SK-N-SH (cell line): ENCODE data around the gene PCGF3. TPM values are rescaled to one million over a fixed set of nuclear protein-coding genes. Genes with fewer than 3 reads are reported as not detected.

Source experiments
- CTCF ChIA-PET: fragments of 300-600, 350-600 bp; formaldehyde crosslinking; extraction: SDS; loops from one replicate; lab custom pipeline; 2021; lab: Yijun Ruan, JAX
- POLR2A ChIA-PET: fragments of 350-600 bp; sonication (Branson Sonifier 250); formaldehyde crosslinking; extraction: SDS; loops from one replicate; lab custom pipeline; 2020; ENCODE audit warnings: antibody characterized with exemption, inconsistent platforms; lab: Yijun Ruan, JAX
- DNase-seq: peaks from one replicate; pipeline ENCODE4 v3.0.0; 2012
- H2AFZ ChIP-seq: fragments of 200-600 bp; sonication (generic); 2 replicates; pipeline ENCODE4 v1.8.1; 2016; ENCODE audit warnings: antibody characterized with exemption, mild to moderate bottlenecking, low read depth
- H3F3A ChIP-seq: fragments of 200-600 bp; sonication (generic); replicated peaks from 2 replicates; pipeline ENCODE3; 2016; ENCODE audit warnings: antibody characterized with exemption, mild to moderate bottlenecking; ENCODE audit not compliant: insufficient read depth
- H3K27ac ChIP-seq, 2 experiments: fragments of 200-500 bp in 1 of 2; fragments of 200-600 bp in 1 of 2; sonication (Bioruptor generic) in 1 of 2; sonication (generic), shearing (Covaris generic) in 1 of 2; 2 replicates each; pipeline versions ENCODE4 v1.5.1 to v1.6.1; 2014 to 2016; ENCODE audit warnings: low read depth in 2 of 2, inconsistent platforms in 1 of 2, low read length in 1 of 2, mild to moderate bottlenecking in 1 of 2, mixed read lengths in 1 of 2
- H3K27me3 ChIP-seq: fragments of 200-600 bp; sonication (generic), shearing (Covaris generic); 2 replicates; pipeline ENCODE4 v1.6.1; 2016; ENCODE audit warnings: mixed run types; ENCODE audit not compliant: insufficient read depth
- H3K36me3 ChIP-seq, 2 experiments: fragments of 200-500 bp in 1 of 2; fragments of 200-600 bp in 1 of 2; sonication (Bioruptor generic) in 1 of 2; sonication (generic) in 1 of 2; replicated peaks in 1 of 2; 2 replicates each; pipeline versions ENCODE3 to v1.5.1; 2014 to 2016; ENCODE audit warnings: low read length in 1 of 2, mild to moderate bottlenecking in 1 of 2; ENCODE audit not compliant: insufficient read depth in 2 of 2, control insufficient read depth in 1 of 2
- H3K4me1 ChIP-seq, 2 experiments: fragments of 200-500 bp in 1 of 2; fragments of 200-600 bp in 1 of 2; sonication (Bioruptor generic) in 1 of 2; sonication (generic), shearing (Covaris generic) in 1 of 2; 2 replicates each; pipeline versions ENCODE4 v1.5.1 to v1.6.1; 2014 to 2016; ENCODE audit warnings: low read depth in 1 of 2, low read length in 1 of 2, mixed run types in 1 of 2; ENCODE audit not compliant: insufficient read depth in 2 of 2, control insufficient read depth in 1 of 2
- H3K4me2 ChIP-seq: fragments of 200-600 bp; sonication (generic), shearing (Covaris generic); 2 replicates; pipeline ENCODE4 v1.6.1; 2017; ENCODE audit warnings: mixed run types
- H3K4me3 ChIP-seq, 2 experiments: fragments of 200-500 bp in 1 of 2; fragments of 200-600 bp in 1 of 2; sonication (Bioruptor generic) in 1 of 2; sonication (generic), shearing (Covaris generic) in 1 of 2; 2 replicates each; pipeline versions ENCODE4 v1.5.1 to v1.8.1; 2014 to 2016; ENCODE audit warnings: low read depth in 2 of 2, inconsistent platforms in 1 of 2, low read length in 1 of 2, mild to moderate bottlenecking in 1 of 2, mixed read lengths in 1 of 2, moderate library complexity in 1 of 2
- H3K79me2 ChIP-seq: fragments of 200-600 bp; sonication (generic); 2 replicates; pipeline ENCODE4 v1.8.1; 2017; ENCODE audit warnings: mild to moderate bottlenecking; ENCODE audit not compliant: insufficient read depth
- H3K9ac ChIP-seq: fragments of 200-600 bp; sonication (generic); 2 replicates; pipeline ENCODE4 v1.6.1; 2017; ENCODE audit warnings: mixed run types
- H3K9me2 ChIP-seq: fragments of 200-600 bp; sonication (generic); 2 replicates; pipeline ENCODE4 v1.6.1; 2017; ENCODE audit warnings: mixed run types
- H3K9me3 ChIP-seq: fragments of 200-600 bp; sonication (generic); 2 replicates; pipeline ENCODE4 v1.6.1; 2017; ENCODE audit warnings: mixed run types, mild to moderate bottlenecking, moderate library complexity
- H4K20me1 ChIP-seq: fragments of 200-600 bp; sonication (generic); 2 replicates; pipeline ENCODE4 v1.6.1; 2017; ENCODE audit warnings: mild to moderate bottlenecking, mixed run types; ENCODE audit not compliant: insufficient read depth
- FOSL2 ChIP-seq: IDR thresholded peaks from 2 replicates; pipeline ENCODE4 v1.4.0; 2012; ENCODE audit warnings: low read depth, mild to moderate bottlenecking, moderate library complexity, borderline replicate concordance
- JUND ChIP-seq: IDR thresholded peaks from 2 replicates; pipeline ENCODE4 v1.4.0; 2012
- MAX ChIP-seq: IDR thresholded peaks from 2 replicates; pipeline ENCODE4 v1.4.0; 2012; ENCODE audit warnings: low read depth
- PBX3 ChIP-seq: IDR thresholded peaks from 2 replicates; pipeline ENCODE4; 2012
- POLR2AphosphoS5 ChIP-seq: IDR thresholded peaks from 2 replicates; pipeline ENCODE4 v1.6.1; 2012; ENCODE audit warnings: low read depth, low read length
- RFX5 ChIP-seq: IDR thresholded peaks from 2 replicates; pipeline ENCODE4 v1.6.1; 2012; ENCODE audit warnings: mild to moderate bottlenecking, improper control_type of control experiment, low read length
- SMC3 ChIP-seq: IDR thresholded peaks from 2 replicates; pipeline ENCODE4 v1.6.1; 2012; ENCODE audit warnings: low read depth, low read length, improper control_type of control experiment
- TAF1 ChIP-seq: IDR thresholded peaks from 2 replicates; pipeline ENCODE4 v1.6.1; 2012; ENCODE audit warnings: low read depth, mild to moderate bottlenecking, low read length, moderate library complexity, borderline replicate concordance
- WGBS: methylation state at CpG from one replicate; pipeline ENCODE4 v1.1.6; 2017; ENCODE audit warnings: low lambda C conversion rate; 5-methylcytosine and 5-hydroxymethylcytosine counted together
- polyA plus RNA-seq, 3 experiments: library from polyadenylated mRNA; depleted of rRNA; stranded (reverse); fragments of >200 nt; gene quantifications; 2 replicates each; pipeline ENCODE4 v1.2.3, GENCODE V29; 2012
- TF ChIP-seq, protein P1 (sequence below): IDR thresholded peaks from 2 replicates; pipeline ENCODE4 v1.4.0; 2012; ENCODE audit warnings: low read depth, borderline replicate concordance
- TF ChIP-seq, protein P2 (sequence below): IDR thresholded peaks from 2 replicates; pipeline ENCODE4 v1.6.1; 2012; ENCODE audit warnings: mild to moderate bottlenecking, low read depth, low read length, moderate library complexity

PCGF3 gene
- polyA plus RNA-seq, 1 of the 3 experiments (the other 2 are of a cell fraction): 44.8 TPM

- Histone ChIP-seq H3K27me3 (no peaks in the 10 kb centered on the region), H3K9ac (peak overlapping the region; percentile 51), H3K36me3 (no peaks in the 10 kb centered on the region), H3K9me2 (no peaks in the 10 kb centered on the region), H3K4me3 (no peak overlapping the region), H3K4me2 (peak overlapping the region; percentile 74; the same call in 1 of the 2 replicates), H2AFZ (no peak overlapping the region), H4K20me1 (no peaks in the 10 kb centered on the region), H3K4me1 (peaks cover 13 to 27% of the 10 kb centered on the region in 2 experiments; a peak in 3 of 4 replicates), H3K27ac (peak overlapping the region; percentile 41 to 77), H3K79me2 (no peaks in the 10 kb centered on the region), H3F3A (peaks cover 11% of the 10 kb centered on the region), H3K9me3 (no peaks in the 10 kb centered on the region)
- ChIA-PET CTCF (interaction anchor here (1.3 to 1.6 kb wide), 2 partner anchors 55 to 300 kb away, joined by 4 to 5 read pairs; partner anchors contain the start of gene IDUA), POLR2A (interaction anchor here (1.2 kb wide), 1 partner anchor 17 kb away, joined by 3 read pairs; no protein-coding TSS in a partner anchor)
- DNase-seq: peak; percentile 47
- TF ChIP-seq JUND (peak; percentile 1; the same call in 1 of the 2 replicates), SMC3 (no peak), RFX5 (no peak), TAF1 (peak; percentile 37; the same call in 1 of the 2 replicates), POLR2AphosphoS5 (0 out of 2 replicates have a peak, but pooled peaks have one; percentile 20), PBX3 (peak; percentile 76), FOSL2 (peak; percentile 62; the same call in 1 of the 2 replicates), MAX (no peak; the same call in 1 of the 2 replicates)
- TF ChIP-seq, protein P1, sequence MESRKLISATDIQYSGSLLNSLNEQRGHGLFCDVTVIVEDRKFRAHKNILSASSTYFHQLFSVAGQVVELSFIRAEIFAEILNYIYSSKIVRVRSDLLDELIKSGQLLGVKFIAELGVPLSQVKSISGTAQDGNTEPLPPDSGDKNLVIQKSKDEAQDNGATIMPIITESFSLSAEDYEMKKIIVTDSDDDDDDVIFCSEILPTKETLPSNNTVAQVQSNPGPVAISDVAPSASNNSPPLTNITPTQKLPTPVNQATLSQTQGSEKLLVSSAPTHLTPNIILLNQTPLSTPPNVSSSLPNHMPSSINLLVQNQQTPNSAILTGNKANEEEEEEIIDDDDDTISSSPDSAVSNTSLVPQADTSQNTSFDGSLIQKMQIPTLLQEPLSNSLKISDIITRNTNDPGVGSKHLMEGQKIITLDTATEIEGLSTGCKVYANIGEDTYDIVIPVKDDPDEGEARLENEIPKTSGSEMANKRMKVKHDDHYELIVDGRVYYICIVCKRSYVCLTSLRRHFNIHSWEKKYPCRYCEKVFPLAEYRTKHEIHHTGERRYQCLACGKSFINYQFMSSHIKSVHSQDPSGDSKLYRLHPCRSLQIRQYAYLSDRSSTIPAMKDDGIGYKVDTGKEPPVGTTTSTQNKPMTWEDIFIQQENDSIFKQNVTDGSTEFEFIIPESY: no peak
- TF ChIP-seq, protein P2, sequence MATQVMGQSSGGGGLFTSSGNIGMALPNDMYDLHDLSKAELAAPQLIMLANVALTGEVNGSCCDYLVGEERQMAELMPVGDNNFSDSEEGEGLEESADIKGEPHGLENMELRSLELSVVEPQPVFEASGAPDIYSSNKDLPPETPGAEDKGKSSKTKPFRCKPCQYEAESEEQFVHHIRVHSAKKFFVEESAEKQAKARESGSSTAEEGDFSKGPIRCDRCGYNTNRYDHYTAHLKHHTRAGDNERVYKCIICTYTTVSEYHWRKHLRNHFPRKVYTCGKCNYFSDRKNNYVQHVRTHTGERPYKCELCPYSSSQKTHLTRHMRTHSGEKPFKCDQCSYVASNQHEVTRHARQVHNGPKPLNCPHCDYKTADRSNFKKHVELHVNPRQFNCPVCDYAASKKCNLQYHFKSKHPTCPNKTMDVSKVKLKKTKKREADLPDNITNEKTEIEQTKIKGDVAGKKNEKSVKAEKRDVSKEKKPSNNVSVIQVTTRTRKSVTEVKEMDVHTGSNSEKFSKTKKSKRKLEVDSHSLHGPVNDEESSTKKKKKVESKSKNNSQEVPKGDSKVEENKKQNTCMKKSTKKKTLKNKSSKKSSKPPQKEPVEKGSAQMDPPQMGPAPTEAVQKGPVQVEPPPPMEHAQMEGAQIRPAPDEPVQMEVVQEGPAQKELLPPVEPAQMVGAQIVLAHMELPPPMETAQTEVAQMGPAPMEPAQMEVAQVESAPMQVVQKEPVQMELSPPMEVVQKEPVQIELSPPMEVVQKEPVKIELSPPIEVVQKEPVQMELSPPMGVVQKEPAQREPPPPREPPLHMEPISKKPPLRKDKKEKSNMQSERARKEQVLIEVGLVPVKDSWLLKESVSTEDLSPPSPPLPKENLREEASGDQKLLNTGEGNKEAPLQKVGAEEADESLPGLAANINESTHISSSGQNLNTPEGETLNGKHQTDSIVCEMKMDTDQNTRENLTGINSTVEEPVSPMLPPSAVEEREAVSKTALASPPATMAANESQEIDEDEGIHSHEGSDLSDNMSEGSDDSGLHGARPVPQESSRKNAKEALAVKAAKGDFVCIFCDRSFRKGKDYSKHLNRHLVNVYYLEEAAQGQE: 0 out of 2 replicates have a peak, but pooled peaks have one; percentile 17
- 45% methylated on average over 8 of the region's 38 CpGs for WGBS
These were observed 18.3 kb upstream of the PCGF3 start for GRCh38 chr4:687048-687970.
